Liver (tissue), 4 donors: Measurements from ENCODE around the gene EIF1B. TPM values are rescaled to one million over a fixed set of nuclear protein-coding genes. Genes with fewer than 3 reads are reported as not detected.

Experiments used
- polyA plus RNA-seq, 2 donors: library from polyadenylated mRNA; stranded (reverse) in 1 of 2; unstranded in 1 of 2; fragments of 200-250 nt in 1 of 2; fragments of >200 nt in 1 of 2; fragmentation: Nextera tagmentation in 1 of 2; extraction: Ambion mirVana in 1 of 2; gene quantifications; one replicate each; pipeline versions ENCODE4 v1.2.1 to v1.2.3, GENCODE V29; 2013 to 2015
- total RNA-seq, 2 donors: library from RNA; depleted of rRNA; stranded (reverse); fragments of >200 nt; gene quantifications; one replicate each; pipeline ENCODE4 v1.2.3, GENCODE V29; 2014
- donor health status: healthy.
- donor health status: healthy.
- donor health status: healthy.

EIF1B gene
- total and polyA plus RNA-seq, 4 donors = 10.9 to 33.8 (median 27.8) TPM

Other genes starting within 250 kb of the EIF1B start
- under 1 TPM in 1 of 2 donors, not detected in 1; 0.08 TPM for gene ENTPD3, start 77.5 kb downstream of the EIF1B start, total RNA-seq
- gene ENTPD3, start 77.5 kb downstream of the EIF1B start, polyA plus RNA-seq = not detected
- 100 to 1,000 TPM in 1 of 2 donors, 10 to 100 TPM in 1; 82.6 to 169 TPM for gene RPL14, start 147.6 kb downstream of the EIF1B start, total RNA-seq
- gene RPL14, start 147.6 kb downstream of the EIF1B start, polyA plus RNA-seq = 100 to 1,000 TPM; 201 to 383 TPM
- 1 to 10 TPM; 4.9 to 5.9 TPM for gene ZNF619, start 167.4 kb downstream of the EIF1B start, total RNA-seq
- 1 to 10 TPM; 1.3 to 1.7 TPM for gene ZNF619, start 167.4 kb downstream of the EIF1B start, polyA plus RNA-seq
- gene ZNF620, start 196.3 kb downstream of the EIF1B start, total RNA-seq = 1 to 10 TPM; 2.4 to 7.1 TPM
- 1 to 10 TPM in 1 of 2 donors, under 1 TPM in 1; 0.95 to 1.0 TPM for gene ZNF620, start 196.3 kb downstream of the EIF1B start, polyA plus RNA-seq
- gene ZNF621, start 215.3 kb downstream of the EIF1B start, total RNA-seq = 10 to 100 TPM; 10.1 to 11.5 TPM
- 1 to 10 TPM; 3.3 to 4.0 TPM for gene ZNF621, start 215.3 kb downstream of the EIF1B start, polyA plus RNA-seq